Effector memory CD8-positive, alpha-beta T cell (primary cell): ENCODE results near the gene SLC35A3.
"Not testable (repeated sequence)": the region's sequence is repeated elsewhere in the genome, so short reads cannot be mapped to it uniquely, and the experiment has no call there.

ENCODE experiments used
- ATAC-seq: fragments of 150-1000 bp; cut with Tn5 transposase; replicated peaks from 2 replicates; pipeline ENCODE4 v1.10.0; 2021; ENCODE audit warnings: mild to moderate bottlenecking, moderate library complexity
- DNase-seq, 3 experiments: peaks; one replicate each; pipeline ENCODE4 v3.0.0; 2021
- H3K27ac Mint-ChIP-seq, 2 donors: one replicate each; pipeline ENCODE4 v1.8.0; 2022; ENCODE audit warnings: mild to moderate bottlenecking in 2 of 2, mixed read lengths in 2 of 2, moderate library complexity in 2 of 2
- H3K27me3 Mint-ChIP-seq, 2 donors: one replicate each; pipeline ENCODE4 v1.8.0; 2022; ENCODE audit warnings: mixed read lengths in 2 of 2
- H3K36me3 Mint-ChIP-seq: one replicate; pipeline ENCODE4 v1.8.0; 2022; ENCODE audit warnings: mild to moderate bottlenecking, moderate library complexity, mixed read lengths; ENCODE audit not compliant: insufficient read depth
- H3K4me1 Mint-ChIP-seq, 2 donors: one replicate each; pipeline ENCODE4 v1.8.0; 2022; ENCODE audit warnings: low read depth in 2 of 2, mixed read lengths in 2 of 2
- H3K4me3 Mint-ChIP-seq, 2 donors: one replicate each; pipeline ENCODE4 v1.8.0; 2022; ENCODE audit warnings: mild to moderate bottlenecking in 2 of 2, mixed read lengths in 2 of 2, moderate library complexity in 2 of 2
- H3K9me3 Mint-ChIP-seq, 2 donors: one replicate each; pipeline ENCODE4 v1.8.0; 2022; ENCODE audit warnings: mixed read lengths in 2 of 2
- total RNA-seq, 9 experiments: gene quantifications; one replicate each; lab custom pipeline; 2026; lab: John Stamatoyannopoulos, UW

SLC35A3 gene
- 24.3 to 62.5 (median 31.6) reads per million in 9 experiments for total RNA-seq

DNA sequence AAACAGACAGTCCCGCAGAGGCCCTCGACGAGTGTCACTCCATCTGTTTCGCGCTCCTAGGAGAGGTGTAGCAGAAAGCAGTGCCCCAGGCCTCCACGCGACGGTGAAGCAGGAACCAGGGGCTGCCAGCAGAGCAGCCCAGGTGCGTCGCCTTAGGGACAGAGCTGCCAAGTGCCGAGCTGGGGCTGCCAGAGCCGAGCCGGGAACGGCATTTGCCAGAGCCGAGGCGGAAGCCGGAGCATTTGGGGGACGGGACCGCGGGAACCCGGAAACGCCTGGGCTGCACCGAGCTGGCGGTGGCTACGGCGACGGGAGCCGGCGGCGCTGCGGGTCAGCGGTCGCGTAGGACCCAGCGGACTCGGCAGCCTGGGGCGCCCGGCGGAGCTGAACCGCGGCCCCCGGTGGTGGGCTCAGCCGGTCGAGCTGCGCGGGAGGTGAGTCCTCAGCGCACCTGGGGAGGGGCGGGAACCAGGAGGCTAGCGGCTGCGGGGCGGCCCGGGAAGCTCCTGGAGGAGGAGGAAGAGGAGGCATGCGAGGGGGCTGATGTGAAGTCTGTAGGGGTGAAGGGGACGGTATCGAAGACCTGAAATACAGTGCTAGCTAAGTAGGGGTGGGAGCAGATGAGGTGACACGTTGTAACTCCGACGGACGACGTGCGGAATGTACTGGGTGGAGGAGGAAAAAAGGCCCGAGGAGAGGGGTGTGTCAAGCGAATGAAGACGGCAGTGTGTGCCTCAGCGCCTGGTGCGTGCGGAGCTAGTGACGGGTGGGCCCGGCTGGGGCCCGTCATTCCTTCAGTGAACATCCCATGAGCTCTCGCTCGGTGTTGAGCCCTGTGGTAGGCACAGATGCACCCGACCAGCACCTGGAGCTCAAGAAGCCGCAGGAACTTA lies at the start of gene SLC35A3:
TSS of gene SLC35A3 (plus strand) at position 268 of the 893 bp plus-strand sequence. CDS start 23,559 bp downstream, outside the sequence.
- ATAC-seq (peak; percentile 82), DNase-seq (peak; percentile 70 to 78 (median 73))
- Mint-ChIP-seq H3K27ac (peak within 1 kb of the TSS; percentile 92 to 97), H3K4me1 (peaks cover 20 to 23% of the 10 kb centered on the region in 2 donors), H3K36me3 (peaks cover 23% of the 10 kb centered on the region), H3K4me3 (peak within 1 kb of the TSS; percentile 98), H3K9me3 (no peaks in the 10 kb centered on the region), H3K27me3 (no peaks in the 10 kb centered on the region)

GRCh38 chr1:99934801-99935200 lies 35.0 kb upstream of the SLC35A3 start:
- Mint-ChIP-seq H3K27me3 (peaks cover 22 to 23% of the 10 kb centered on the region in 2 donors), H3K4me1 (no peaks in the 10 kb centered on the region), H3K36me3 (no peaks in the 10 kb centered on the region), H3K9me3 (no peaks in the 10 kb centered on the region), H3K27ac (no peak overlapping the region), H3K4me3 (no peak overlapping the region)
- ATAC-seq: no peak
- DNase-seq: no peak

GRCh38 chr1:99935534-99935933 lies 34.3 kb upstream of the SLC35A3 start:
- DNase-seq (no peak), ATAC-seq (no peak)
- Mint-ChIP-seq H3K4me1 (no peaks in the 10 kb centered on the region), H3K27ac (no peak overlapping the region), H3K9me3 (no peaks in the 10 kb centered on the region), H3K4me3 (no peak overlapping the region), H3K36me3 (no peaks in the 10 kb centered on the region), H3K27me3 (peaks cover 22 to 23% of the 10 kb centered on the region in 2 donors)

GRCh38 chr1:99936071-99936470 lies 33.7 kb upstream of the SLC35A3 start:
- Mint-ChIP-seq H3K9me3 (no peaks in the 10 kb centered on the region), H3K4me1 (no peaks in the 10 kb centered on the region), H3K27ac (no peak overlapping the region), H3K4me3 (no peak overlapping the region), H3K36me3 (no peaks in the 10 kb centered on the region), H3K27me3 (peaks cover 22 to 23% of the 10 kb centered on the region in 2 donors)
- DNase-seq (no peak), ATAC-seq (no peak)

GRCh38 chr1:99942723-99943122 lies 27.1 kb upstream of the SLC35A3 start:
- H3K27ac Mint-ChIP-seq: no peak overlapping the region
- ATAC-seq: no peak
- H3K4me1 Mint-ChIP-seq: no peaks in the 10 kb centered on the region

GRCh38 chr1:99943223-99943794 lies 26.5 kb upstream of the SLC35A3 start:
- Mint-ChIP-seq H3K4me1 (no peaks in the 10 kb centered on the region), H3K9me3 (no peaks in the 10 kb centered on the region), H3K36me3 (no peaks in the 10 kb centered on the region), H3K27ac (no peak overlapping the region), H3K27me3 (no peaks in the 10 kb centered on the region), H3K4me3 (no peak overlapping the region)
- DNase-seq (no peak), ATAC-seq (no peak)

More at GRCh38 chr1:99942723-99943122, 27.1 kb upstream of the SLC35A3 start:
- no peak for DNase-seq
- Mint-ChIP-seq H3K36me3 (no peaks in the 10 kb centered on the region), H3K4me3 (no peak overlapping the region), H3K9me3 (no peaks in the 10 kb centered on the region), H3K27me3 (no peaks in the 10 kb centered on the region)

GRCh38 chr1:99944192-99944591 lies 25.6 kb upstream of the SLC35A3 start:
- no peak for DNase-seq

GRCh38 chr1:99945174-99945573 lies 24.6 kb upstream of the SLC35A3 start:
- Mint-ChIP-seq H3K9me3 (no peaks in the 10 kb centered on the region), H3K4me1 (no peaks in the 10 kb centered on the region), H3K27me3 (no peaks in the 10 kb centered on the region), H3K27ac (no peak overlapping the region), H3K36me3 (no peaks in the 10 kb centered on the region), H3K4me3 (no peak overlapping the region)
- ATAC-seq (no peak), DNase-seq (no peak)

More at GRCh38 chr1:99944192-99944591, 25.6 kb upstream of the SLC35A3 start:
- no peak for ATAC-seq
- H3K9me3 Mint-ChIP-seq: no peaks in the 10 kb centered on the region
- H3K4me3 Mint-ChIP-seq: no peak overlapping the region
- no peak overlapping the region for H3K27ac Mint-ChIP-seq
- no peaks in the 10 kb centered on the region for H3K4me1 Mint-ChIP-seq
- no peaks in the 10 kb centered on the region for H3K36me3 Mint-ChIP-seq
- no peaks in the 10 kb centered on the region for H3K27me3 Mint-ChIP-seq

GRCh38 chr1:99950486-99950885 lies 19.3 kb upstream of the SLC35A3 start:
- H3K36me3 Mint-ChIP-seq: no peaks in the 10 kb centered on the region
- no peaks in the 10 kb centered on the region for H3K9me3 Mint-ChIP-seq
- no peaks in the 10 kb centered on the region for H3K4me1 Mint-ChIP-seq
- no peak overlapping the region for H3K4me3 Mint-ChIP-seq
- DNase-seq (no peak), ATAC-seq (no peak)
- no peak overlapping the region for H3K27ac Mint-ChIP-seq
- H3K27me3 Mint-ChIP-seq: no peaks in the 10 kb centered on the region

DNA sequence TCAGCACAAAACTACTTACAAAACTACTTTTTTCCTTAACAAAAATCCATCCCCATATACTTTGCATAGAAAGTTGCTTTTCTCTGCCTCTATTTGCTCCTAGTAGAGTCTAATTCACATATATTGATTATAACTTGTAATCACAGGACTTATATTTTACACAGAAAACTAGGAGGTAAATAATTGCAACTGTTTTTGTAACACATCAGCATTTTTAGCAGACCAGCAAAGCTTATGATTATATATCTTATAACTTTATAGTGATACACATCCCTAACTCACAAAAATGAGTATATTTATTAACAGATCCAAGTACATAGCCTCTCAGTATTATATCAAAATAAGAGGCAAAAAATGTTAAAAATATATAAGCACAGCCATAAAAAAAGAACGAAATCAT lies 17.3 kb upstream of the SLC35A3 start:
- Mint-ChIP-seq H3K4me3 (no peak overlapping the region), H3K36me3 (no peaks in the 10 kb centered on the region), H3K27me3 (no peaks in the 10 kb centered on the region), H3K27ac (no peak overlapping the region), H3K4me1 (no peaks in the 10 kb centered on the region), H3K9me3 (no peaks in the 10 kb centered on the region)
- no peak for ATAC-seq
- DNase-seq: no peak

GRCh38 chr1:99955375-99955774 lies 14.4 kb upstream of the SLC35A3 start:
- Mint-ChIP-seq H3K4me1 (no peaks in the 10 kb centered on the region), H3K27ac (no peak overlapping the region), H3K36me3 (no peaks in the 10 kb centered on the region), H3K4me3 (no peak overlapping the region), H3K9me3 (no peaks in the 10 kb centered on the region), H3K27me3 (no peaks in the 10 kb centered on the region)
- no peak for DNase-seq
- no peak for ATAC-seq

DNA sequence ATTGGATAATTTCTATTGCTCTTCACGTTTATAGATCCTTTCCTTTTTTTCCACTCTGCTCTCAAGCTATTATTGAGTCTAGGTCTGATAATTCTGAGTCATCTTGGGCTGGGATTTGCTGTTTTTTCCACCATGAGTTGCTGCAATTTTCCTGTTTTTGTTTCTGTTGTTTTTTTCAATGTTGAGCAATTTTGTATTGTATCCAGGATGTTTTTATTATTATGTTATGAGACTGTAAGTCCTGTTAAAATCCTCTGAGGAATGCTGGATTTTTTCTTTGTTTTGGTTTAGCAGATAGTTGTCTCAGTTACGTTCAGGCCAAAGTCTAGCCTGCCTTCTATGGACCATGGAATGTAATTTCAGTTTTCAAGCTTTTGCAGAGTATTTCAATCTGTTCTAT lies 13.0 kb upstream of the SLC35A3 start:
- Mint-ChIP-seq H3K36me3 (no peaks in the 10 kb centered on the region), H3K27me3 (no peaks in the 10 kb centered on the region), H3K9me3 (no peaks in the 10 kb centered on the region), H3K4me1 (no peaks in the 10 kb centered on the region), H3K4me3 (no peak overlapping the region), H3K27ac (no peak overlapping the region)
- ATAC-seq (no peak), DNase-seq (no peak)

- H3K36me3 Mint-ChIP-seq: no peaks in the 10 kb centered on the region
- no peak for ATAC-seq
- H3K27ac Mint-ChIP-seq: no peak overlapping the region
Measured at GRCh38 chr1:99957818-99958217, 12.0 kb upstream of the SLC35A3 start.

GRCh38 chr1:99959189-99959705 lies 10.5 kb upstream of the SLC35A3 start:
- H3K4me3 Mint-ChIP-seq, H3K27ac Mint-ChIP-seq, H3K9me3 Mint-ChIP-seq: not testable (repeated sequence)

More at GRCh38 chr1:99957818-99958217, 12.0 kb upstream of the SLC35A3 start:
- DNase-seq: no peak
- H3K9me3 Mint-ChIP-seq: no peaks in the 10 kb centered on the region
- no peaks in the 10 kb centered on the region for H3K27me3 Mint-ChIP-seq
- no peaks in the 10 kb centered on the region for H3K4me1 Mint-ChIP-seq
- H3K4me3 Mint-ChIP-seq: no peak overlapping the region

More at GRCh38 chr1:99959189-99959705, 10.5 kb upstream of the SLC35A3 start:
- H3K36me3 Mint-ChIP-seq, DNase-seq, ATAC-seq, H3K4me1 Mint-ChIP-seq, H3K27me3 Mint-ChIP-seq: not testable (repeated sequence)
